ENCODE measurements around the gene ZNF106.

The ZNF106 gene

DNA sequence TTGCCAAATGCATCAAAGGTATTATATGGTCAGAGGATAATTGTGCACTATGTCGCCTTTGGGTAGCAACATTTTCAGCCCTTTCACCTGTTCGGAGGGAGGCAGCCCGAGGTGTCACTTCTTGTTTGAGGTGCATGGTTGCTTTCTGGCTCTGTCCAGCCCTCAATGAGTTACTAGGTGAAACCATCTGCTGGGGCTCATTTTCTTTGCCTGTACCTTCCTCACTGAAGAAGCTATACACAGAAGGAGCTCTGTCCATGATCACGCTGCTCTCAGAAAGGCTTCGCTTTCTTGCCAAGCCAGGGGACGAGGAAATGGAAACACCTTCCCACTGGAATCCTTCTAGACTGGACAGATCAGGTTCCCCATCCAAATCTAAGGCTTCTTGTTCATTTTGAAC, 42.7 kb downstream of the ZNF106 start:
- no peak for DNase-seq (ENCODE audit: low spot score)
- TF ChIP-seq, protein P1, sequence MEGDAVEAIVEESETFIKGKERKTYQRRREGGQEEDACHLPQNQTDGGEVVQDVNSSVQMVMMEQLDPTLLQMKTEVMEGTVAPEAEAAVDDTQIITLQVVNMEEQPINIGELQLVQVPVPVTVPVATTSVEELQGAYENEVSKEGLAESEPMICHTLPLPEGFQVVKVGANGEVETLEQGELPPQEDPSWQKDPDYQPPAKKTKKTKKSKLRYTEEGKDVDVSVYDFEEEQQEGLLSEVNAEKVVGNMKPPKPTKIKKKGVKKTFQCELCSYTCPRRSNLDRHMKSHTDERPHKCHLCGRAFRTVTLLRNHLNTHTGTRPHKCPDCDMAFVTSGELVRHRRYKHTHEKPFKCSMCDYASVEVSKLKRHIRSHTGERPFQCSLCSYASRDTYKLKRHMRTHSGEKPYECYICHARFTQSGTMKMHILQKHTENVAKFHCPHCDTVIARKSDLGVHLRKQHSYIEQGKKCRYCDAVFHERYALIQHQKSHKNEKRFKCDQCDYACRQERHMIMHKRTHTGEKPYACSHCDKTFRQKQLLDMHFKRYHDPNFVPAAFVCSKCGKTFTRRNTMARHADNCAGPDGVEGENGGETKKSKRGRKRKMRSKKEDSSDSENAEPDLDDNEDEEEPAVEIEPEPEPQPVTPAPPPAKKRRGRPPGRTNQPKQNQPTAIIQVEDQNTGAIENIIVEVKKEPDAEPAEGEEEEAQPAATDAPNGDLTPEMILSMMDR (IDR thresholded peaks at IDR 0.05; ENCODE audit: borderline replicate concordance, control extremely low read depth, extremely low read depth, insufficient read depth, missing control alignments), result no peak
- in situ Hi-C loops (cut with MboI; ENCODE audit: low sequenced_read_pairs, unreplicated experiment), result no loop called here

DNA sequence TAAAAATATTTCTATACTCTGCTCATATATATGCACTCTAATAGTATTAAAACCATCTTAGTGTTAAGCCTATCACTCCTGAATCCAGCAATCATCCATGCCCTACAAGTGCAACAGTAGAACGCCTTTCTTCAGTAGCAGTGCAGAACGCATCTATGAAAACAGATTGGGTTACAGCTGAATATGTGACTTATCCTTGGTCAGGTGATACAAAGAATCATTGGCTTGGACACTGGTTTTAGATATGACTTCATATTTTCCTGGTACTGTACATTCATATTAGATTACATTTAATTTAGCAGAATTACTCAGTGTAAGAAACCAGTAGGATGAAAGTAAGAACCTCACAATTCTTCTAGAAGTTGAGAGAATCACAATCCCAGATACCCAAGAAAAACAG, 43.3 kb downstream of the ZNF106 start:
- in situ Hi-C loops (cut with MboI; ENCODE audit: low sequenced_read_pairs, unreplicated experiment), result no loop called here
- DNase-seq (ENCODE audit: low spot score), result no peak
- TF ChIP-seq, protein P1 (IDR thresholded peaks at IDR 0.05; ENCODE audit: borderline replicate concordance, control extremely low read depth, extremely low read depth, insufficient read depth, missing control alignments), result no peak

DNA sequence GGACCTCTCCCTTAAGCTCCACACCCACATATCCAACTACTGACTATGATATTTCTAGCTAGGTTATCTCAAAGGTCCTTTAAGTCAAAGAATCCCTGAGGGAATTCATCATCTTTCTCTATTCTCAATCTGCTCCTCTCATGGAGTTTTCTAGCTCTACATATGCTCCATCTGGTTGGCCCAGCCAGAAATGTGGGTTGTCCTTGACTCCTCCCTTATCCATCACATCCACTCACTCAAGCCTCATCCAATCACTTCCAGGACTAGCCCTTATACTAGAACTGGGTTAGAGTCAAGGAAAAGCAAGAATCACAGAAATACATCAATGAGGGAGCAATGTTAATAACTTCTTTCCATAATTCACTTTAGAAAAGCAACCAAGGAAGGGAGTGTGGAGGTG, 45.4 kb downstream of the ZNF106 start:
- DNase-seq (ENCODE audit: low spot score), result no peak
- TF ChIP-seq, protein P1 (IDR thresholded peaks at IDR 0.05; ENCODE audit: borderline replicate concordance, control extremely low read depth, extremely low read depth, insufficient read depth, missing control alignments), result no peak
- in situ Hi-C loops (cut with MboI; ENCODE audit: low sequenced_read_pairs, unreplicated experiment), result no loop called here

DNA sequence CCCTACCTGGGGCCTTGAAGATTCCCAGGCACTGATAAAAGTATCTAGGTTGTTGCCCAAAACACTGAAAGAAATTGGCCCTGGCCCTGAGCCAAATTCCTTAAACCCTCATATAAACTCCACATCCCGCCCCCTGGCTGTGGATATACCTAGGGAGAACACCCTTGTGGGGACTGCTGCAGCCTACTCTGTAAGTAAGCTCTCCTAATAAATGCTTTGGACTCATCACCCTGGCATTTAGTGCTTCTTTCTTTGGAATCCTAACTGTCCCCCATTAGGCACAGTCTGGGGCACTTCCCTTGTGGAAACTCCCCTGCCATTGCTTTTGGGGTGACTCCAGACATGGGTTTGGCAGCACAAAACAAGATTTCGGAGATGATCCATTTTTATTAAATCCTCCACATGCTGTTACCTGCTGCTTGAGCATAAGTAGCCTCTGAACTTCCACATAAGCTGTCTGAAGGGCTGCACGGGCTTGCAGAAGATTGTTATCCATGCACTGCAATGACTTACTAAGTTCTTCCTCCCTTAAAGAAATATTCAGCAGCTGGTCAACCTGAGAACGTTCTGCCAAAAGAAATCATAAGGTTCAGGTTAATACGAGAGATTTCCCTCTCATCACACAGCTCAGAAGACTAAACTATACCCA, 46.4 kb downstream of the ZNF106 start:
- in situ Hi-C loops (cut with MboI; ENCODE audit: low sequenced_read_pairs, unreplicated experiment), result no loop called here
- no peak for DNase-seq (ENCODE audit: low spot score)
- TF ChIP-seq, protein P1 (IDR thresholded peaks at IDR 0.05; ENCODE audit: borderline replicate concordance, control extremely low read depth, extremely low read depth, insufficient read depth, missing control alignments), result no peak

GRCh38 chr15:42427429-42428223, 63.3 kb downstream of the ZNF106 start:
- in situ Hi-C loops (cut with MboI; ENCODE audit: low sequenced_read_pairs, unreplicated experiment), result no loop called here
- TF ChIP-seq, protein P1 (IDR thresholded peaks at IDR 0.05; ENCODE audit: borderline replicate concordance, control extremely low read depth, extremely low read depth, insufficient read depth, missing control alignments), result no peak
- no peak for DNase-seq (ENCODE audit: low spot score)

DNA sequence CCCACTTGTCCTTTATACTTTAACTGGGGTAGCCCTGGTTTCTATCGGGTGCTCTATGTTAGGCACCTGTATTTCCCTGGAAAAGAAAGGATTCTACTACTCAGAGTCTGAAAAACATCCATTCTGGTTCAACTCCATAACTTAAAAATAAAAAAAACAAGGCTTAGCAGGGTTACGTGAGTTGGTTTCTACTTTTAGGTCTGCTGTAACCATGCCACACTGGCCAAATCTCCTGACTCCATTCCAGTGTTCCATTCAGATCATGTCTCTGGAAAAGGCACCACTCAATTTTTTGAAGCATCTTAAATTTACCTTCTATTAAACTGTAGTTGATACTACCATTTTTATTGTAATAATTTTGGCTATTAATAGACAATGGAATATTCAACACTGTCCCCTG, 69.6 kb downstream of the ZNF106 start:
- TF ChIP-seq, protein P1 (IDR thresholded peaks at IDR 0.05; ENCODE audit: borderline replicate concordance, control extremely low read depth, extremely low read depth, insufficient read depth, missing control alignments), result no peak
- DNase-seq (ENCODE audit: low spot score), result no peak
- in situ Hi-C loops (cut with MboI; ENCODE audit: low sequenced_read_pairs, unreplicated experiment), result no loop called here
